Suprapubic skin (tissue), 3 donors: ENCODE data around the gene CELF4.

ENCODE experiments used
- POLR2A ChIP-seq, 2 donors: fragments of 450-650 bp; IDR thresholded peaks; one replicate each; pipeline ENCODE4 v1.6.1; 2017; ENCODE audit warnings: antibody characterized with exemption in 2 of 2, mild to moderate bottlenecking in 2 of 2, moderate library complexity in 2 of 2
- TF ChIP-seq, protein P1 (sequence below), 2 donors: fragments of 200-600 bp in 1 of 2; fragments of 450-650 bp in 1 of 2; sonication (generic) in 1 of 2; IDR thresholded peaks; one replicate each; pipeline ENCODE4 v1.5.1; 2016 to 2019; ENCODE audit warnings: antibody characterized with exemption in 2 of 2, mild to moderate bottlenecking in 1 of 2, moderate library complexity in 1 of 2

DNA sequence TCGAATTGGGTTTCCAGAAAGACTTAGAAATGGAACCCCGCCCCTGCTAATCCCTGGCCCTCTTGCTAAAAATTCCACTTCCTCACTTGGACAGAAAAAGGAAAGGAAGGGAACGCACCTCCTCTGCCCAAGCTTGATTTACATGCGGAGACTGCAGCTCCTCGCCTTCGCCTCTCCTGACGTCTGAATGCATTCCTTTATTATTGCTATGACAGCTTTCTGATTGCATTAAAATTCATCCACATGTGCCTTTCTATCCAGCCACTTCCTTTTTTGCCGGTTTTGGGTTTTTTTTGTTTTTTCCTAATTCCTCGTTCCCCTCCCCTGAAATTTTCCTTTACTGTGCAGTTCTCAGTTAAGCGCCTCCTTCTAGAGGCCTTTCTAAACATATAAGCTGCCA, 287.8 kb downstream of the CELF4 start:
- TF ChIP-seq, protein P1, sequence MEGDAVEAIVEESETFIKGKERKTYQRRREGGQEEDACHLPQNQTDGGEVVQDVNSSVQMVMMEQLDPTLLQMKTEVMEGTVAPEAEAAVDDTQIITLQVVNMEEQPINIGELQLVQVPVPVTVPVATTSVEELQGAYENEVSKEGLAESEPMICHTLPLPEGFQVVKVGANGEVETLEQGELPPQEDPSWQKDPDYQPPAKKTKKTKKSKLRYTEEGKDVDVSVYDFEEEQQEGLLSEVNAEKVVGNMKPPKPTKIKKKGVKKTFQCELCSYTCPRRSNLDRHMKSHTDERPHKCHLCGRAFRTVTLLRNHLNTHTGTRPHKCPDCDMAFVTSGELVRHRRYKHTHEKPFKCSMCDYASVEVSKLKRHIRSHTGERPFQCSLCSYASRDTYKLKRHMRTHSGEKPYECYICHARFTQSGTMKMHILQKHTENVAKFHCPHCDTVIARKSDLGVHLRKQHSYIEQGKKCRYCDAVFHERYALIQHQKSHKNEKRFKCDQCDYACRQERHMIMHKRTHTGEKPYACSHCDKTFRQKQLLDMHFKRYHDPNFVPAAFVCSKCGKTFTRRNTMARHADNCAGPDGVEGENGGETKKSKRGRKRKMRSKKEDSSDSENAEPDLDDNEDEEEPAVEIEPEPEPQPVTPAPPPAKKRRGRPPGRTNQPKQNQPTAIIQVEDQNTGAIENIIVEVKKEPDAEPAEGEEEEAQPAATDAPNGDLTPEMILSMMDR (IDR thresholded peaks at IDR 0.05), result no peak
- no peak for TF ChIP-seq POLR2A (IDR thresholded peaks at IDR 0.05)
